ENCODE data around the gene TMEM131. TPM values are rescaled to one million over a fixed set of nuclear protein-coding genes. Genes with fewer than 3 reads are reported as not detected.

TMEM131 gene
- total RNA-seq, 1 experiment from 2014 or later, result 29.2 TPM

GRCh38 chr2:97720746-97721145 is 275.0 kb downstream of the TMEM131 start:
- no peaks in the 10 kb centered on the region for H3K9me3 Mint-ChIP-seq (ENCODE audit: low read depth, unreplicated experiment)
- H3K36me3 Mint-ChIP-seq (ENCODE audit: insufficient read depth, unreplicated experiment), result no peaks in the 10 kb centered on the region
- CTCF ChIA-PET, result interaction anchor here (0.9 kb wide), 1 partner anchor 89 kb away, joined by 3 read pairs; no protein-coding TSS in a partner anchor

GRCh38 chr2:97719362-97720155 is 276.2 kb downstream of the TMEM131 start:
- H3K27me3 Mint-ChIP-seq (ENCODE audit: unreplicated experiment), result peaks cover 58% of the 10 kb centered on the region
- no peak for DNase-seq
- TF ChIP-seq CTCF (IDR thresholded peaks at IDR 0.05; ENCODE audit: unreplicated experiment), result no peak
- H3K4me3 Mint-ChIP-seq (ENCODE audit: low read depth, unreplicated experiment), result no peak overlapping the region
- no TSS peak for BruUV-seq (replicated peaks)
- no peaks in the 10 kb centered on the region for H3K9me3 Mint-ChIP-seq (ENCODE audit: low read depth, unreplicated experiment)
- no peaks in the 10 kb centered on the region for H3K4me1 Mint-ChIP-seq (ENCODE audit: low read depth, unreplicated experiment)
- intact Hi-C loops (cut with micrococcal nuclease; ENCODE audit: unreplicated experiment), result no loop called here
- CTCF ChIA-PET, result no interaction called here
- H3K27ac Mint-ChIP-seq (ENCODE audit: unreplicated experiment), result no peak overlapping the region
- no peaks in the 10 kb centered on the region for H3K36me3 Mint-ChIP-seq (ENCODE audit: insufficient read depth, unreplicated experiment)

More at GRCh38 chr2:97720746-97721145, 275.0 kb downstream of the TMEM131 start:
- no peak for DNase-seq
- Mint-ChIP-seq H3K27ac (ENCODE audit: unreplicated experiment) (no peak overlapping the region), H3K4me1 (ENCODE audit: low read depth, unreplicated experiment) (no peaks in the 10 kb centered on the region), H3K4me3 (ENCODE audit: low read depth, unreplicated experiment) (no peak overlapping the region), H3K27me3 (ENCODE audit: unreplicated experiment) (peaks cover 46% of the 10 kb centered on the region)
- intact Hi-C loops (cut with micrococcal nuclease; ENCODE audit: unreplicated experiment), result no loop called here
- no peak for TF ChIP-seq CTCF (IDR thresholded peaks at IDR 0.05; ENCODE audit: unreplicated experiment)
- no TSS peak for BruUV-seq (replicated peaks)

- BruUV-seq (replicated peaks), result no TSS peak
- no peak for DNase-seq
- no peaks in the 10 kb centered on the region for H3K4me1 Mint-ChIP-seq (ENCODE audit: low read depth, unreplicated experiment)
- no peaks in the 10 kb centered on the region for H3K36me3 Mint-ChIP-seq (ENCODE audit: insufficient read depth, unreplicated experiment)
- peaks cover 63% of the 10 kb centered on the region for H3K27me3 Mint-ChIP-seq (ENCODE audit: unreplicated experiment)
- CTCF ChIA-PET, result no interaction called here
- H3K9me3 Mint-ChIP-seq (ENCODE audit: low read depth, unreplicated experiment), result no peaks in the 10 kb centered on the region
- no peak overlapping the region for H3K27ac Mint-ChIP-seq (ENCODE audit: unreplicated experiment)
- H3K4me3 Mint-ChIP-seq (ENCODE audit: low read depth, unreplicated experiment), result no peak overlapping the region
- intact Hi-C loops (cut with micrococcal nuclease; ENCODE audit: unreplicated experiment), result no loop called here
- no peak for TF ChIP-seq CTCF (IDR thresholded peaks at IDR 0.05; ENCODE audit: unreplicated experiment)
Observed at GRCh38 chr2:97718942-97719341, 276.8 kb downstream of the TMEM131 start.

GRCh38 chr2:97718051-97718882 is 277.5 kb downstream of the TMEM131 start:
- Mint-ChIP-seq H3K4me1 (ENCODE audit: low read depth, unreplicated experiment) (no peaks in the 10 kb centered on the region), H3K27ac (ENCODE audit: unreplicated experiment) (no peak overlapping the region), H3K27me3 (ENCODE audit: unreplicated experiment) (peaks cover 63% of the 10 kb centered on the region), H3K9me3 (ENCODE audit: low read depth, unreplicated experiment) (no peaks in the 10 kb centered on the region), H3K4me3 (ENCODE audit: low read depth, unreplicated experiment) (no peak overlapping the region), H3K36me3 (ENCODE audit: insufficient read depth, unreplicated experiment) (no peaks in the 10 kb centered on the region)
- no peak for TF ChIP-seq CTCF (IDR thresholded peaks at IDR 0.05; ENCODE audit: unreplicated experiment)
- intact Hi-C loops (cut with micrococcal nuclease; ENCODE audit: unreplicated experiment), result no loop called here
- DNase-seq, result no peak
- no TSS peak for BruUV-seq (replicated peaks)
- CTCF ChIA-PET, result no interaction called here
